ENCODE results near the gene NRCAM.

Gene NRCAM

GRCh38 chr7:108425714-108426275 is 30.4 kb downstream of the NRCAM start:
- no peak for DNase-seq (ENCODE audit: low read depth, low spot score)

GRCh38 chr7:108424013-108424412 is 32.2 kb downstream of the NRCAM start:
- no peak for DNase-seq (ENCODE audit: low read depth, low spot score)

GRCh38 chr7:108423089-108423989 is 32.9 kb downstream of the NRCAM start:
- DNase-seq (ENCODE audit: low read depth, low spot score), result no peak

- no peak for DNase-seq (ENCODE audit: low read depth, low spot score)
These were observed 34.4 kb downstream of the NRCAM start for GRCh38 chr7:108421720-108422331.

- DNase-seq (ENCODE audit: low read depth, low spot score), result no peak
These were observed 36.0 kb downstream of the NRCAM start for GRCh38 chr7:108419961-108420908.

GRCh38 chr7:108418946-108419345 is 37.3 kb downstream of the NRCAM start:
- no peak for DNase-seq (ENCODE audit: low read depth, low spot score)

- no peak for DNase-seq (ENCODE audit: low read depth, low spot score)
These were observed 38.3 kb downstream of the NRCAM start for GRCh38 chr7:108417926-108418325.

GRCh38 chr7:108417144-108417543 is 39.1 kb downstream of the NRCAM start:
- no peak for DNase-seq (ENCODE audit: low read depth, low spot score)

- no peak for DNase-seq (ENCODE audit: low read depth, low spot score)
These were observed 40.3 kb downstream of the NRCAM start for GRCh38 chr7:108415821-108416536.

- no peak for DNase-seq (ENCODE audit: low read depth, low spot score)
These were observed 41.2 kb downstream of the NRCAM start for GRCh38 chr7:108415084-108415483.

GRCh38 chr7:108413782-108414492 is 42.3 kb downstream of the NRCAM start:
- peak; percentile 50 for DNase-seq (ENCODE audit: low read depth, low spot score)

GRCh38 chr7:108413337-108413736 is 42.9 kb downstream of the NRCAM start:
- no peak for DNase-seq (ENCODE audit: low read depth, low spot score)

- no peak for DNase-seq (ENCODE audit: low read depth, low spot score)
These were observed 47.1 kb downstream of the NRCAM start for GRCh38 chr7:108409146-108409545.

GRCh38 chr7:108408296-108408991 is 47.8 kb downstream of the NRCAM start:
- no peak for DNase-seq (ENCODE audit: low read depth, low spot score)

- no peak for DNase-seq (ENCODE audit: low read depth, low spot score)
These were observed 48.6 kb downstream of the NRCAM start for GRCh38 chr7:108407676-108408075.

GRCh38 chr7:108406222-108406890 is 49.9 kb downstream of the NRCAM start:
- DNase-seq (ENCODE audit: low read depth, low spot score), result no peak

GRCh38 chr7:108404509-108405420 is 51.5 kb downstream of the NRCAM start:
- no peak for DNase-seq (ENCODE audit: low read depth, low spot score)

- no peak for DNase-seq (ENCODE audit: low read depth, low spot score)
These were observed 52.5 kb downstream of the NRCAM start for GRCh38 chr7:108403597-108404217.
